GM19397 (cell line): Measurements from ENCODE around the gene TACC2.
"Not testable (repeated sequence)": the region's sequence is repeated elsewhere in the genome, so short reads cannot be mapped to it uniquely, and the experiment has no call there.

Experiments used
- ATAC-seq: cut with Tn5 transposase; IDR thresholded peaks from one replicate; pipeline ENCODE4 v1.9.1; 2021; ENCODE audit warnings: mild to moderate bottlenecking, moderate library complexity; ENCODE audit not compliant: unreplicated experiment

TACC2 gene

GRCh38 chr10:122185643-122186042 is 196.7 kb downstream of the TACC2 start:
- ATAC-seq: no peak

GRCh38 chr10:122186816-122187810 is 198.2 kb downstream of the TACC2 start:
- ATAC-seq: no peak

- no peak for ATAC-seq
Observed at GRCh38 chr10:122188706-122189105, 199.7 kb downstream of the TACC2 start.

GRCh38 chr10:122189185-122189584 is 200.2 kb downstream of the TACC2 start:
- ATAC-seq: no peak

GRCh38 chr10:122190176-122190943 is 201.4 kb downstream of the TACC2 start:
- ATAC-seq: no peak

- no peak for ATAC-seq
Observed at GRCh38 chr10:122191936-122192541, 203.1 kb downstream of the TACC2 start.

GRCh38 chr10:122194251-122194650 is 205.3 kb downstream of the TACC2 start:
- ATAC-seq: no peak

GRCh38 chr10:122196218-122196617 is 207.3 kb downstream of the TACC2 start:
- no peak for ATAC-seq

GRCh38 chr10:122197611-122198222 is 208.8 kb downstream of the TACC2 start:
- no peak for ATAC-seq

GRCh38 chr10:122198631-122199030 is 209.7 kb downstream of the TACC2 start:
- ATAC-seq: no peak

- no peak for ATAC-seq
Observed at GRCh38 chr10:122199070-122199469, 210.1 kb downstream of the TACC2 start.

GRCh38 chr10:122199689-122200088 is 210.7 kb downstream of the TACC2 start:
- ATAC-seq: no peak

GRCh38 chr10:122201401-122201800 is 212.4 kb downstream of the TACC2 start:
- ATAC-seq: no peak

- ATAC-seq: not testable (repeated sequence)
Observed at GRCh38 chr10:122203180-122203579, 214.2 kb downstream of the TACC2 start.

GRCh38 chr10:122204691-122205489 is 215.9 kb downstream of the TACC2 start:
- ATAC-seq: no peak

GRCh38 chr10:122206471-122207065 is 217.6 kb downstream of the TACC2 start:
- ATAC-seq: no peak

GRCh38 chr10:122207163-122207562 is 218.2 kb downstream of the TACC2 start:
- no peak for ATAC-seq

- ATAC-seq: no peak
Observed at GRCh38 chr10:122207596-122207995, 218.6 kb downstream of the TACC2 start.

GRCh38 chr10:122208571-122209430 is 219.8 kb downstream of the TACC2 start:
- no peak for ATAC-seq
